H1 (cell line): ENCODE measurements around the gene NGEF. TPM values are rescaled to one million over a fixed set of nuclear protein-coding genes. Genes with fewer than 3 reads are reported as not detected.

ENCODE experiments used
- CTCF ChIA-PET: fragments of 300-600 bp; sonication (Branson Sonifier 250); formaldehyde crosslinking; loops from one replicate; lab custom pipeline; 2021; ENCODE audit not compliant: partially characterized antibody; lab: Charles Lee
- POLR2A ChIA-PET: fragments of 300-600 bp; sonication (Branson Sonifier 250); formaldehyde crosslinking; loops from one replicate; lab custom pipeline; 2021; ENCODE audit warnings: inconsistent platforms; ENCODE audit not compliant: partially characterized antibody; lab: Charles Lee
- DNase-seq, 2 experiments: peaks; one replicate each; pipeline versions ENCODE4 v3.0.0 to v3.0.0-alpha.2; 2010 to 2022; ENCODE audit warnings: low spot score in 2 of 2, low read depth in 1 of 2, mixed read lengths in 1 of 2
- FAIRE-seq: peaks from 2 replicates; lab custom pipeline; 2011; peaks lifted over from hg19 to GRCh38; lab: Jason Lieb, UNC
- H2AFZ ChIP-seq: 2 replicates; pipeline ENCODE4 v1.8.1; 2012; ENCODE audit warnings: low read length, inconsistent platforms
- H2AK5ac ChIP-seq: 2 replicates; pipeline ENCODE4 v1.6.1; 2013; ENCODE audit warnings: low read depth, low read length
- H2BK120ac ChIP-seq: replicated peaks from 2 replicates; pipeline ENCODE3; 2013; ENCODE audit warnings: low read depth, low read length, inconsistent platforms
- H2BK12ac ChIP-seq: 2 replicates; pipeline ENCODE4 v1.6.1; 2013; ENCODE audit warnings: low read depth, low read length
- H2BK15ac ChIP-seq: 2 replicates; pipeline ENCODE4 v1.6.1; 2013; ENCODE audit warnings: low read length
- H2BK20ac ChIP-seq: 2 replicates; pipeline ENCODE4 v1.6.1; 2013; ENCODE audit warnings: low read length
- H2BK5ac ChIP-seq: 2 replicates; pipeline ENCODE4 v1.6.1; 2013; ENCODE audit warnings: low read depth, low read length
- H3K14ac ChIP-seq: 2 replicates; pipeline ENCODE4 v1.6.1; 2013; ENCODE audit warnings: inconsistent platforms; ENCODE audit not compliant: insufficient read length
- H3K18ac ChIP-seq: 2 replicates; pipeline ENCODE4 v1.6.1; 2013; ENCODE audit warnings: low read length; ENCODE audit errors: extremely low read depth
- H3K23ac ChIP-seq: 2 replicates; pipeline ENCODE4 v1.6.1; 2013; ENCODE audit warnings: inconsistent platforms; ENCODE audit not compliant: insufficient read length
- H3K23me2 ChIP-seq: 2 replicates; pipeline ENCODE4 v1.6.1; 2013; ENCODE audit warnings: low read depth, low read length
- H3K27ac ChIP-seq: 2 replicates; pipeline ENCODE4 v1.6.1; 2011; ENCODE audit warnings: low read depth, low read length, inconsistent platforms
- H3K27me3 ChIP-seq, 4 experiments: replicated peaks in 1 of 4; 1 replicate in 1 of 4; 2 replicates in 3 of 4; pipeline versions ENCODE4 v1.6.1 to v1.8.1; 2011 to 2013; ENCODE audit warnings: low read length in 3 of 4, mild to moderate bottlenecking in 3 of 4, inconsistent platforms in 2 of 4, mixed read lengths in 2 of 4, moderate library complexity in 1 of 4; ENCODE audit not compliant: control insufficient read depth in 3 of 4, insufficient read depth in 3 of 4; ENCODE audit errors: extremely low read depth in 1 of 4
- H3K36me3 ChIP-seq, 4 experiments: 2 replicates each; pipeline versions ENCODE4 v1.6.1 to v1.8.1; 2011 to 2013; ENCODE audit warnings: mild to moderate bottlenecking in 4 of 4, low read length in 3 of 4, moderate library complexity in 2 of 4, control low read depth in 1 of 4, inconsistent platforms in 1 of 4; ENCODE audit not compliant: insufficient read depth in 4 of 4, control insufficient read depth in 2 of 4
- H3K4ac ChIP-seq: replicated peaks from 2 replicates; pipeline ENCODE3; 2013; ENCODE audit warnings: low read length, low read depth, mixed read lengths, inconsistent platforms; ENCODE audit not compliant: insufficient read length
- H3K4me1 ChIP-seq, 4 experiments: replicated peaks in 1 of 4; 1 replicate in 1 of 4; 2 replicates in 3 of 4; pipeline versions ENCODE4 v1.6.1 to v1.8.1; 2011 to 2013; ENCODE audit warnings: low read length in 3 of 4, inconsistent platforms in 2 of 4, mixed read lengths in 1 of 4; ENCODE audit not compliant: insufficient read depth in 4 of 4, control insufficient read depth in 3 of 4
- H3K4me2 ChIP-seq, 2 experiments: 2 replicates each; pipeline versions ENCODE4 v1.6.1 to v1.8.1; 2011 to 2013; ENCODE audit warnings: low read depth in 2 of 2, low read length in 2 of 2, control low read depth in 1 of 2, inconsistent platforms in 1 of 2, mild to moderate bottlenecking in 1 of 2; ENCODE audit not compliant: insufficient read depth in 1 of 2
- H3K4me3 ChIP-seq, 4 experiments: fragments of 200-600, 300-600 bp in 1 of 4; sonication (generic), shearing (Covaris generic), sonication (Bioruptor Twin) in 1 of 4; 2 replicates each; pipeline versions ENCODE4 v1.5.1 to v1.8.1; 2011 to 2016; ENCODE audit warnings: low read length in 4 of 4, low read depth in 3 of 4, control low read depth in 2 of 4, inconsistent platforms in 2 of 4, mild to moderate bottlenecking in 2 of 4, mixed read lengths in 1 of 4, moderate library complexity in 1 of 4; ENCODE audit not compliant: insufficient read depth in 2 of 4; ENCODE audit errors: extremely low read depth in 1 of 4
- H3K56ac ChIP-seq: replicated peaks from 2 replicates; pipeline ENCODE3; 2013; ENCODE audit warnings: low read depth, mild to moderate bottlenecking, mixed read lengths, low read length, inconsistent platforms; ENCODE audit not compliant: insufficient read length
- H3K79me1 ChIP-seq: 2 replicates; pipeline ENCODE4 v1.6.1; 2013; ENCODE audit warnings: low read depth, low read length, control low read depth
- H3K79me2 ChIP-seq, 2 experiments: 2 replicates each; pipeline versions ENCODE4 v1.6.1 to v1.8.1; 2012 to 2013; ENCODE audit warnings: low read length in 2 of 2, mild to moderate bottlenecking in 2 of 2, inconsistent platforms in 1 of 2; ENCODE audit not compliant: insufficient read depth in 2 of 2, control insufficient read depth in 1 of 2
- H3K9ac ChIP-seq, 4 experiments: replicated peaks in 1 of 4; 1 replicate in 1 of 4; 2 replicates in 3 of 4; pipeline versions ENCODE4 v1.6.1 to v1.8.1; 2011 to 2013; ENCODE audit warnings: low read depth in 3 of 4, low read length in 3 of 4, control low read depth in 2 of 4, mild to moderate bottlenecking in 2 of 4, moderate library complexity in 2 of 4, inconsistent platforms in 1 of 4; ENCODE audit errors: extremely low read depth in 1 of 4
- H3K9me3 ChIP-seq, 2 experiments: 2 replicates each; pipeline versions ENCODE4 v1.6.1 to v1.8.1; 2012 to 2013; ENCODE audit warnings: mild to moderate bottlenecking in 2 of 2, moderate library complexity in 2 of 2, control low read depth in 1 of 2, inconsistent platforms in 1 of 2, low read depth in 1 of 2, low read length in 1 of 2, mixed read lengths in 1 of 2; ENCODE audit not compliant: insufficient read depth in 2 of 2
- H4K20me1 ChIP-seq, 2 experiments: replicated peaks in 1 of 2; 2 replicates each; pipeline versions ENCODE3 to v1.8.1; 2011 to 2013; ENCODE audit warnings: inconsistent platforms in 2 of 2, low read length in 2 of 2, mild to moderate bottlenecking in 1 of 2; ENCODE audit not compliant: insufficient read depth in 2 of 2, control insufficient read depth in 1 of 2
- H4K5ac ChIP-seq: 2 replicates; pipeline ENCODE4 v1.6.1; 2013; ENCODE audit warnings: low read length, low read depth, mixed read lengths, inconsistent platforms; ENCODE audit not compliant: insufficient read length
- H4K8ac ChIP-seq: 2 replicates; pipeline ENCODE4 v1.8.0; 2013; ENCODE audit warnings: mild to moderate bottlenecking, moderate library complexity, low read length, inconsistent platforms; ENCODE audit not compliant: insufficient read depth; ENCODE audit errors: extremely low read depth
- H4K91ac ChIP-seq: replicated peaks from 2 replicates; pipeline ENCODE3; 2013; ENCODE audit warnings: low read length, mixed read lengths, inconsistent platforms; ENCODE audit not compliant: insufficient read length
- BCL11A ChIP-seq, 2 experiments: IDR thresholded peaks; one replicate each; pipeline ENCODE4 v1.6.1; 2011; ENCODE audit warnings: low read depth in 2 of 2, low read length in 2 of 2, mild to moderate bottlenecking in 2 of 2
- HDAC6 ChIP-seq: IDR thresholded peaks from one replicate; pipeline ENCODE4 v1.7.1; 2012; ENCODE audit warnings: low read depth, mild to moderate bottlenecking, inconsistent platforms, low read length, moderate library complexity
- NRF1 ChIP-seq: IDR thresholded peaks from 2 replicates; pipeline ENCODE4 v1.6.1; 2011; ENCODE audit warnings: mild to moderate bottlenecking, low read depth, low read length, improper control_type of control experiment
- RBBP5 ChIP-seq: IDR thresholded peaks from 2 replicates; pipeline ENCODE4 v1.7.1; 2012; ENCODE audit warnings: low read depth, mild to moderate bottlenecking, inconsistent platforms, low read length, moderate library complexity, borderline replicate concordance
- SIN3A ChIP-seq, 2 experiments: IDR thresholded peaks in 1 of 2; conservative IDR thresholded peaks in 1 of 2; 2 replicates each; pipeline ENCODE4 v1.6.1; 2011 to 2012; ENCODE audit warnings: low read length in 2 of 2, improper control_type of control experiment in 1 of 2, low read depth in 1 of 2, mild to moderate bottlenecking in 1 of 2
- TBP ChIP-seq: IDR thresholded peaks from 2 replicates; pipeline ENCODE4 v1.6.1; 2011; ENCODE audit warnings: low read depth, low read length, improper control_type of control experiment
- YY1 ChIP-seq: IDR thresholded peaks from 2 replicates; pipeline ENCODE4 v1.6.1; 2011; ENCODE audit warnings: low read depth, mild to moderate bottlenecking, low read length
- WGBS, 2 experiments: shearing (Covaris generic) in 1 of 2; methylation state at CpG; one replicate each; pipeline versions ENCODE4 v1.1.6 to v1.1.7; 2013 to 2015; ENCODE audit warnings: low lambda C conversion rate in 2 of 2, mixed read lengths in 2 of 2, inconsistent platforms in 1 of 2, low coverage in 1 of 2, missing lambda C conversion rate in 1 of 2; ENCODE audit not compliant: insufficient replicate concordance in 2 of 2, insufficient coverage in 1 of 2, insufficient read length in 1 of 2; ENCODE audit errors: extremely low coverage in 1 of 2, missing lambda C conversion rate in 1 of 2; 5-methylcytosine and 5-hydroxymethylcytosine counted together
- polyA plus RNA-seq, 7 experiments: library from polyadenylated mRNA; depleted of rRNA in 3 of 7; stranded (reverse) in 5 of 7; unstranded in 2 of 7; fragments of >200 nt in 5 of 7; fragments of 200-250 nt in 2 of 7; gene quantifications; 1 replicate in 5 of 7; 2 replicates in 1 of 7; 4 replicates in 1 of 7; pipeline versions ENCODE4 v1.2.1 to v1.2.3, GENCODE V29; 2011 to 2013; ENCODE audit warnings: missing spikeins in 2 of 7, mixed read lengths in 2 of 7
- total RNA-seq: library from RNA; stranded (reverse); fragmentation: NEBNext Ultra II Directional; extraction: Animal tissue kit (Norgen Biotek cat#: 25700); gene quantifications from 2 replicates; pipeline ENCODE4 v1.2.1, GENCODE V29; 2021
- TF ChIP-seq, protein P1 (sequence below): IDR thresholded peaks from 2 replicates; pipeline ENCODE4 v1.6.1; 2012; ENCODE audit warnings: low read length, inconsistent platforms

NGEF gene
- total and polyA plus RNA-seq, 2 of the 8 experiments (the other 6 are each of a cell fraction or from before 2014, with no cell fraction given): 2.7 to 3.2 TPM

- no peak overlapping the region for H4K8ac ChIP-seq
- no peaks in the 10 kb centered on the region for H3K79me1 ChIP-seq
- FAIRE-seq: no peak
- WGBS, 2 experiments: 85% methylated on average over 9 of the region's 9 CpGs; no CpG with 5 or more reads in 1 of the 2 experiments
- no peaks in the 10 kb centered on the region for H3K9me3 ChIP-seq
- H3K27ac ChIP-seq: no peak overlapping the region
- no peak overlapping the region for H2AK5ac ChIP-seq
- H3K9ac ChIP-seq: no peak overlapping the region
- no peaks in the 10 kb centered on the region for H3K79me2 ChIP-seq
- H3K36me3 ChIP-seq: no peaks in the 10 kb centered on the region
- no peaks in the 10 kb centered on the region for H4K20me1 ChIP-seq
- POLR2A ChIA-PET: no interaction called here
- H2BK12ac ChIP-seq: no peak overlapping the region
- no peak overlapping the region for H2BK5ac ChIP-seq
- H2AFZ ChIP-seq: no peak overlapping the region
- H3K14ac ChIP-seq: no peak overlapping the region
- no peak overlapping the region for H3K4ac ChIP-seq
- H2BK20ac ChIP-seq: no peak overlapping the region
- no peak overlapping the region for H4K5ac ChIP-seq
- no peak for DNase-seq
- CTCF ChIA-PET: interaction anchor here (2.1 kb wide), 1 partner anchor 50 kb away, joined by 8 read pairs; no protein-coding TSS in a partner anchor
- no peak overlapping the region for H3K18ac ChIP-seq
- H3K4me1 ChIP-seq: no peaks in the 10 kb centered on the region
- no peaks in the 10 kb centered on the region for H3K23me2 ChIP-seq
- H2BK120ac ChIP-seq: no peak overlapping the region
- H3K23ac ChIP-seq: no peak overlapping the region
- no peaks in the 10 kb centered on the region for H3K27me3 ChIP-seq
- no peak overlapping the region for H3K56ac ChIP-seq
- H4K91ac ChIP-seq: no peak overlapping the region
- no peak overlapping the region for H2BK15ac ChIP-seq
- H3K4me3 ChIP-seq: no peak overlapping the region
- no peak overlapping the region for H3K4me2 ChIP-seq
- TF ChIP-seq RBBP5 (no peak), BCL11A (IDR thresholded peaks at IDR 0.05; ENCODE audit: low read depth in 2 of 2, low read length in 2 of 2) (no peak), YY1 (no peak), NRF1 (no peak), SIN3A (conservative IDR thresholded peaks at IDR 0.05 in 1 of 2, IDR thresholded peaks at IDR 0.05 in 1 of 2; ENCODE audit: low read depth in 1 of 2, low read length in 2 of 2) (no peak), TBP (no peak), HDAC6 (no peak)
- TF ChIP-seq, protein P1, sequence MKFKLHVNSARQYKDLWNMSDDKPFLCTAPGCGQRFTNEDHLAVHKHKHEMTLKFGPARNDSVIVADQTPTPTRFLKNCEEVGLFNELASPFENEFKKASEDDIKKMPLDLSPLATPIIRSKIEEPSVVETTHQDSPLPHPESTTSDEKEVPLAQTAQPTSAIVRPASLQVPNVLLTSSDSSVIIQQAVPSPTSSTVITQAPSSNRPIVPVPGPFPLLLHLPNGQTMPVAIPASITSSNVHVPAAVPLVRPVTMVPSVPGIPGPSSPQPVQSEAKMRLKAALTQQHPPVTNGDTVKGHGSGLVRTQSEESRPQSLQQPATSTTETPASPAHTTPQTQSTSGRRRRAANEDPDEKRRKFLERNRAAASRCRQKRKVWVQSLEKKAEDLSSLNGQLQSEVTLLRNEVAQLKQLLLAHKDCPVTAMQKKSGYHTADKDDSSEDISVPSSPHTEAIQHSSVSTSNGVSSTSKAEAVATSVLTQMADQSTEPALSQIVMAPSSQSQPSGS: no peak
Observed at GRCh38 chr2:233003658-233004555, 9.1 kb downstream of the NGEF start.
